HepG2 (cell line): ENCODE measurements around the gene MCM3. TPM values are rescaled to one million over a fixed set of nuclear protein-coding genes. Genes with fewer than 3 reads are reported as not detected.

Experiments
- ARNT2 ChIP-seq: sonication (generic); formaldehyde crosslinking; IDR thresholded peaks from 2 replicates; pipeline ENCODE4 v1.8.0; 2022; ENCODE audit warnings: mild to moderate bottlenecking, low read depth, missing genetic modification reagents, moderate library complexity
- ATF7 ChIP-seq, 2 experiments: fragments of 450-650 bp in 1 of 2; sonication (generic) in 1 of 2; formaldehyde crosslinking in 1 of 2; IDR thresholded peaks; 2 replicates each; pipeline versions ENCODE4 v1.4.0 to v1.6.1; 2016 to 2020; ENCODE audit warnings: antibody characterized with exemption in 1 of 2, mild to moderate bottlenecking in 1 of 2, missing genetic modification reagents in 1 of 2
- HDAC6 ChIP-seq: fragments of 200-600 bp; sonication (generic); IDR thresholded peaks from 2 replicates; pipeline ENCODE4 v1.7.0; 2017; ENCODE audit warnings: mild to moderate bottlenecking, antibody characterized with exemption, low read length, low read depth
- KDM3A ChIP-seq: IDR thresholded peaks from 2 replicates; pipeline ENCODE4 v1.6.1; 2018; ENCODE audit warnings: low read depth, missing compliant biosample characterization
- MAFG ChIP-seq: sonication (generic); formaldehyde crosslinking; IDR thresholded peaks from 2 replicates; pipeline ENCODE4 v1.5.1; 2020; ENCODE audit warnings: mild to moderate bottlenecking, missing genetic modification reagents
- MED8 ChIP-seq: sonication (generic); formaldehyde crosslinking; IDR thresholded peaks from 2 replicates; pipeline ENCODE4 v1.8.1; 2023; ENCODE audit warnings: mild to moderate bottlenecking, missing genetic modification reagents; ENCODE audit not compliant: insufficient replicate concordance
- RBM22 ChIP-seq: fragments of 200-400 bp; formaldehyde crosslinking; optimal IDR thresholded peaks from 2 replicates; pipeline ENCODE3; 2017; ENCODE audit warnings: mild to moderate bottlenecking, low read length, moderate library complexity
- SP4 ChIP-seq: sonication (generic); formaldehyde crosslinking; IDR thresholded peaks from 2 replicates; pipeline ENCODE4 v1.8.1; 2023; ENCODE audit warnings: mild to moderate bottlenecking, missing genetic modification reagents
- SRY ChIP-seq: sonication (generic); formaldehyde crosslinking; IDR thresholded peaks from 2 replicates; pipeline ENCODE4 v1.8.0; 2022; ENCODE audit warnings: mild to moderate bottlenecking, missing genetic modification reagents
- STAG1 ChIP-seq: sonication (generic); formaldehyde crosslinking; IDR thresholded peaks from 2 replicates; pipeline ENCODE4 v1.4.0; 2020; ENCODE audit warnings: missing genetic modification reagents
- TCF7L2 ChIP-seq: IDR thresholded peaks from 2 replicates; pipeline ENCODE4 v1.6.1; 2011; ENCODE audit warnings: mild to moderate bottlenecking, low read depth, low read length, moderate library complexity
- ZFP36L2 ChIP-seq: sonication (generic); formaldehyde crosslinking; IDR thresholded peaks from 2 replicates; pipeline ENCODE4 v1.4.0; 2020; ENCODE audit warnings: missing genetic modification reagents
- ZNF546 ChIP-seq: sonication (generic); formaldehyde crosslinking; conservative IDR thresholded peaks from 2 replicates; pipeline ENCODE4 v1.8.1; 2023; ENCODE audit warnings: mild to moderate bottlenecking, missing genetic modification reagents
- ZNF563 ChIP-seq: sonication (generic); formaldehyde crosslinking; IDR thresholded peaks from 2 replicates; pipeline ENCODE4 v1.8.0; 2022; ENCODE audit warnings: mild to moderate bottlenecking, moderate library complexity, missing genetic modification reagents
- ZNF619 ChIP-seq: sonication (generic); formaldehyde crosslinking; IDR thresholded peaks from 2 replicates; pipeline ENCODE4 v1.4.0; 2020; ENCODE audit warnings: mild to moderate bottlenecking, missing genetic modification reagents
- polyA plus RNA-seq, 8 experiments: library from polyadenylated mRNA; depleted of rRNA in 3 of 8; stranded (reverse) in 7 of 8; unstranded in 1 of 8; fragments of >200 nt; fragmentation: Illumina TruSeq in 4 of 8; extraction: Trizol in 4 of 8; gene quantifications; 2 replicates each; pipeline versions ENCODE4 v1.2.1 to v1.2.3, GENCODE V29; 2011 to 2016; ENCODE audit warnings: low read depth in 4 of 8, missing spikeins in 1 of 8, mixed read lengths in 1 of 8; ENCODE audit not compliant: insufficient read depth in 1 of 8
- total RNA-seq, 5 experiments: library from RNA; depleted of rRNA; stranded (reverse); fragments of >200 nt; fragmentation: Illumina TruSeq; extraction: Trizol; gene quantifications; 2 replicates each; pipeline ENCODE4 v1.2.3, GENCODE V29; 2016; ENCODE audit warnings: low read depth in 1 of 5
- TF ChIP-seq, protein P1 (sequence below): sonication (generic); formaldehyde crosslinking; IDR thresholded peaks from 2 replicates; pipeline ENCODE4 v1.4.0; 2020; ENCODE audit warnings: missing genetic modification reagents
- TF ChIP-seq, protein P2 (sequence below): sonication (generic); formaldehyde crosslinking; IDR thresholded peaks from 2 replicates; pipeline ENCODE4 v1.4.0; 2020; ENCODE audit warnings: missing genetic modification reagents, borderline replicate concordance
- TF ChIP-seq, protein P3 (sequence below): sonication (generic); formaldehyde crosslinking; IDR thresholded peaks from 2 replicates; pipeline ENCODE4 v1.4.0; 2020; ENCODE audit warnings: mild to moderate bottlenecking, missing genetic modification reagents
- TF ChIP-seq, protein P4 (sequence below): fragments of 450-650 bp; IDR thresholded peaks from 2 replicates; pipeline ENCODE4 v1.6.1; 2017
- TF ChIP-seq, protein P5 (sequence below): sonication (generic); formaldehyde crosslinking; IDR thresholded peaks from 2 replicates; pipeline ENCODE4 v1.9.0; 2021; ENCODE audit warnings: missing genetic modification reagents, borderline replicate concordance

Gene MCM3
- total and polyA plus RNA-seq, 2 of the 13 experiments (the other 11 are each of a cell fraction or from before 2014, with no cell fraction given) = 164 to 288 TPM

DNA sequence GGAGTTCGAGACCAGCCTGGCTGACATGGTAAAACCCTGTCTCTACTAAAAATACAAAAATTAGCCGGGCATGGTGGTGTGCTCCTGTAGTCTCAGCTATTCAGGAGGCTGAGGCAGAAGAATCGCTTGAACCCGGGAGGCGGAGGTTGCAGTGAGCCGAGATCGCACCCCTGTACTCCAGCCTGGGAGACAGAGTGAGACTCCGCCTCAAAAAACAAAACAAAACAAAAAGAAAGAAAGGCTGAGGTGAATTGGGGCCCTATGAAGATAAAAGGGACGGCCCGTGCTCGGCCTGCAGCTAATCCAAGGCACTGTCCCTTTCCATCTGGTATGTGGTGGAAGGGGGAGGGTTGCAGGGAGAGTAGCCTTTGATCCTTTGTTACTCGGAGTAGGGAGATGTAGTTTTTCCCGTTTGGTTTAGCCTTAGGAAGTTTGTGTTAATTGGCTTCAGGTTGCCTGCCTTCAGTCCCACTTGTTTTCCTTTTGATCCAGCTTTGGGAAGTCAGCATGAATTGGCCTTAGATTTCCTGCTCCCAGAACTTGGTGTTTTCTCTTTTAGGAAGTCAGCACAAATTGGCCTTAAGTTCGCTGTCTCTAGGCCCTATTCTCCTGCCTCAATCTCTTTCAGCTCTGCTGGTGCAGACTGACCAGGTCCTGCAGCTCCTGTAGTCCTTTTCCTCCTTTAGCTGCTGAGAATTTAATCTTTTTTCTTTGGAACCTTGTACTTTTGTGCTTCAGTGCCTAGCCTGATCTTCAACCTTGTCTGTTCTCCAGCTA lies 41.3 kb upstream of the MCM3 start (continued):
- TF ChIP-seq, protein P1, sequence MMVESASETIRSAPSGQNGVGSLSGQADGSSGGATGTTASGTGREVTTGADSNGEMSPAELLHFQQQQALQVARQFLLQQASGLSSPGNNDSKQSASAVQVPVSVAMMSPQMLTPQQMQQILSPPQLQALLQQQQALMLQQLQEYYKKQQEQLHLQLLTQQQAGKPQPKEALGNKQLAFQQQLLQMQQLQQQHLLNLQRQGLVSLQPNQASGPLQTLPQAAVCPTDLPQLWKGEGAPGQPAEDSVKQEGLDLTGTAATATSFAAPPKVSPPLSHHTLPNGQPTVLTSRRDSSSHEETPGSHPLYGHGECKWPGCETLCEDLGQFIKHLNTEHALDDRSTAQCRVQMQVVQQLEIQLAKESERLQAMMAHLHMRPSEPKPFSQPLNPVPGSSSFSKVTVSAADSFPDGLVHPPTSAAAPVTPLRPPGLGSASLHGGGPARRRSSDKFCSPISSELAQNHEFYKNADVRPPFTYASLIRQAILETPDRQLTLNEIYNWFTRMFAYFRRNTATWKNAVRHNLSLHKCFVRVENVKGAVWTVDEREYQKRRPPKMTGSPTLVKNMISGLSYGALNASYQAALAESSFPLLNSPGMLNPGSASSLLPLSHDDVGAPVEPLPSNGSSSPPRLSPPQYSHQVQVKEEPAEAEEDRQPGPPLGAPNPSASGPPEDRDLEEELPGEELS (CRISPR knock-in tag) = peak; percentile 98
- TF ChIP-seq HDAC6 (no peak), ZNF546 (CRISPR knock-in tag) (no peak), SRY (CRISPR knock-in tag) (0 out of 2 replicates have a peak, but pooled peaks have one; percentile 67), ZNF563 (CRISPR knock-in tag) (no peak), MED8 (CRISPR knock-in tag) (peak; percentile 11), ARNT2 (CRISPR knock-in tag) (no peak; the same call in 1 of the 2 replicates), MAFG (CRISPR knock-in tag) (no peak), STAG1 (CRISPR knock-in tag) (peak; percentile 33), RBM22 (peak; percentile 16), SP4 (CRISPR knock-in tag) (peak; percentile 76; the same call in 1 of the 2 replicates), ZNF619 (CRISPR knock-in tag) (no peak), ATF7 (IDR thresholded peaks at IDR 0.05) (no peak), ATF7 (CRISPR knock-in tag; IDR thresholded peaks at IDR 0.05) (no peak), ZFP36L2 (no peak), KDM3A (CRISPR knock-in tag) (peak; percentile 33; the same call in 1 of the 2 replicates), TCF7L2 (peak; percentile 68; the same call in 1 of the 2 replicates)
- TF ChIP-seq, protein P2, sequence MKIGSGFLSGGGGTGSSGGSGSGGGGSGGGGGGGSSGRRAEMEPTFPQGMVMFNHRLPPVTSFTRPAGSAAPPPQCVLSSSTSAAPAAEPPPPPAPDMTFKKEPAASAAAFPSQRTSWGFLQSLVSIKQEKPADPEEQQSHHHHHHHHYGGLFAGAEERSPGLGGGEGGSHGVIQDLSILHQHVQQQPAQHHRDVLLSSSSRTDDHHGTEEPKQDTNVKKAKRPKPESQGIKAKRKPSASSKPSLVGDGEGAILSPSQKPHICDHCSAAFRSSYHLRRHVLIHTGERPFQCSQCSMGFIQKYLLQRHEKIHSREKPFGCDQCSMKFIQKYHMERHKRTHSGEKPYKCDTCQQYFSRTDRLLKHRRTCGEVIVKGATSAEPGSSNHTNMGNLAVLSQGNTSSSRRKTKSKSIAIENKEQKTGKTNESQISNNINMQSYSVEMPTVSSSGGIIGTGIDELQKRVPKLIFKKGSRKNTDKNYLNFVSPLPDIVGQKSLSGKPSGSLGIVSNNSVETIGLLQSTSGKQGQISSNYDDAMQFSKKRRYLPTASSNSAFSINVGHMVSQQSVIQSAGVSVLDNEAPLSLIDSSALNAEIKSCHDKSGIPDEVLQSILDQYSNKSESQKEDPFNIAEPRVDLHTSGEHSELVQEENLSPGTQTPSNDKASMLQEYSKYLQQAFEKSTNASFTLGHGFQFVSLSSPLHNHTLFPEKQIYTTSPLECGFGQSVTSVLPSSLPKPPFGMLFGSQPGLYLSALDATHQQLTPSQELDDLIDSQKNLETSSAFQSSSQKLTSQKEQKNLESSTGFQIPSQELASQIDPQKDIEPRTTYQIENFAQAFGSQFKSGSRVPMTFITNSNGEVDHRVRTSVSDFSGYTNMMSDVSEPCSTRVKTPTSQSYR (CRISPR knock-in tag) = peak; percentile 99
- TF ChIP-seq, protein P3, sequence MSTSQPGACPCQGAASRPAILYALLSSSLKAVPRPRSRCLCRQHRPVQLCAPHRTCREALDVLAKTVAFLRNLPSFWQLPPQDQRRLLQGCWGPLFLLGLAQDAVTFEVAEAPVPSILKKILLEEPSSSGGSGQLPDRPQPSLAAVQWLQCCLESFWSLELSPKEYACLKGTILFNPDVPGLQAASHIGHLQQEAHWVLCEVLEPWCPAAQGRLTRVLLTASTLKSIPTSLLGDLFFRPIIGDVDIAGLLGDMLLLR (CRISPR knock-in tag) = no peak
- TF ChIP-seq, protein P4, sequence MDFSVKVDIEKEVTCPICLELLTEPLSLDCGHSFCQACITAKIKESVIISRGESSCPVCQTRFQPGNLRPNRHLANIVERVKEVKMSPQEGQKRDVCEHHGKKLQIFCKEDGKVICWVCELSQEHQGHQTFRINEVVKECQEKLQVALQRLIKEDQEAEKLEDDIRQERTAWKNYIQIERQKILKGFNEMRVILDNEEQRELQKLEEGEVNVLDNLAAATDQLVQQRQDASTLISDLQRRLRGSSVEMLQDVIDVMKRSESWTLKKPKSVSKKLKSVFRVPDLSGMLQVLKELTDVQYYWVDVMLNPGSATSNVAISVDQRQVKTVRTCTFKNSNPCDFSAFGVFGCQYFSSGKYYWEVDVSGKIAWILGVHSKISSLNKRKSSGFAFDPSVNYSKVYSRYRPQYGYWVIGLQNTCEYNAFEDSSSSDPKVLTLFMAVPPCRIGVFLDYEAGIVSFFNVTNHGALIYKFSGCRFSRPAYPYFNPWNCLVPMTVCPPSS = no peak
- TF ChIP-seq, protein P5, sequence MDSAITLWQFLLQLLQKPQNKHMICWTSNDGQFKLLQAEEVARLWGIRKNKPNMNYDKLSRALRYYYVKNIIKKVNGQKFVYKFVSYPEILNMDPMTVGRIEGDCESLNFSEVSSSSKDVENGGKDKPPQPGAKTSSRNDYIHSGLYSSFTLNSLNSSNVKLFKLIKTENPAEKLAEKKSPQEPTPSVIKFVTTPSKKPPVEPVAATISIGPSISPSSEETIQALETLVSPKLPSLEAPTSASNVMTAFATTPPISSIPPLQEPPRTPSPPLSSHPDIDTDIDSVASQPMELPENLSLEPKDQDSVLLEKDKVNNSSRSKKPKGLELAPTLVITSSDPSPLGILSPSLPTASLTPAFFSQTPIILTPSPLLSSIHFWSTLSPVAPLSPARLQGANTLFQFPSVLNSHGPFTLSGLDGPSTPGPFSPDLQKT (CRISPR knock-in tag) = no peak
